ENCODE measurements around the gene PIGU.

Gene PIGU

GRCh38 chr20:34512266-34512954 is 164.5 kb downstream of the PIGU start:
- no peak for DNase-seq (ENCODE audit: low read depth)

- no peak for DNase-seq (ENCODE audit: low read depth)
Observed at GRCh38 chr20:34511891-34512265, 165.0 kb downstream of the PIGU start.

GRCh38 chr20:34510575-34510974 is 166.3 kb downstream of the PIGU start:
- no peak for DNase-seq (ENCODE audit: low read depth)

Measured in activated T-helper 9 cell treated with anti-CD3 and anti-CD28 coated beads, Interleukin-2, amount 50 U/mL, for 16 hours (primary cell).